ENCODE measurements around the gene LTBP1.

- TF ChIP-seq CTCF (IDR thresholded peaks at IDR 0.05) (no peak), POLR2A (IDR thresholded peaks at IDR 0.05) (no peak)
Measured at GRCh38 chr2:32993005-32993539, 46.3 kb downstream of the LTBP1 start.
